Adrenal gland (tissue), 5 donors: ENCODE data around the gene PGA4.
"Not testable (repeated sequence)": the region's sequence is repeated elsewhere in the genome, so short reads cannot be mapped to it uniquely, and the experiment has no call there.

Experiments used
- CTCF ChIP-seq, 6 experiments: fragments of 450-650 bp in 4 of 6; fragments of 200-600 bp in 2 of 6; sonication (generic) in 1 of 6; IDR thresholded peaks; 1 replicate in 5 of 6; 2 replicates in 1 of 6; pipeline versions ENCODE4 v1.5.1 to v1.8.0; 2016 to 2021; ENCODE audit warnings: antibody characterized with exemption in 6 of 6, mild to moderate bottlenecking in 2 of 6, moderate library complexity in 1 of 6
- POLR2A ChIP-seq, 2 donors: fragments of 450-650 bp; IDR thresholded peaks; one replicate each; pipeline ENCODE4 v1.6.1; 2017; ENCODE audit warnings: antibody characterized with exemption in 2 of 2, mild to moderate bottlenecking in 2 of 2, moderate library complexity in 1 of 2
- donor health status: DM: no; HTN: no; CAD: no.

- not testable (repeated sequence) for TF ChIP-seq CTCF, POLR2A (IDR thresholded peaks at IDR 0.05)
These were observed 10.7 kb upstream of the PGA4 start for GRCh38 chr11:61211327-61211952.
